Body of pancreas (tissue), 4 donors: ENCODE results near the gene PPT2.

Experiments
- POLR2A ChIP-seq, 3 donors: fragments of 450-650 bp; IDR thresholded peaks; one replicate each; pipeline ENCODE4 v1.6.1; 2016; ENCODE audit warnings: antibody characterized with exemption in 3 of 3, mild to moderate bottlenecking in 2 of 3
- TF ChIP-seq, protein P1 (sequence below), 7 experiments: fragments of 450-650 bp in 4 of 7; fragments of 200-600 bp in 3 of 7; sonication (generic) in 3 of 7; IDR thresholded peaks; one replicate each; pipeline ENCODE4 v1.5.1; 2016 to 2019; ENCODE audit warnings: antibody characterized with exemption in 7 of 7

DNA sequence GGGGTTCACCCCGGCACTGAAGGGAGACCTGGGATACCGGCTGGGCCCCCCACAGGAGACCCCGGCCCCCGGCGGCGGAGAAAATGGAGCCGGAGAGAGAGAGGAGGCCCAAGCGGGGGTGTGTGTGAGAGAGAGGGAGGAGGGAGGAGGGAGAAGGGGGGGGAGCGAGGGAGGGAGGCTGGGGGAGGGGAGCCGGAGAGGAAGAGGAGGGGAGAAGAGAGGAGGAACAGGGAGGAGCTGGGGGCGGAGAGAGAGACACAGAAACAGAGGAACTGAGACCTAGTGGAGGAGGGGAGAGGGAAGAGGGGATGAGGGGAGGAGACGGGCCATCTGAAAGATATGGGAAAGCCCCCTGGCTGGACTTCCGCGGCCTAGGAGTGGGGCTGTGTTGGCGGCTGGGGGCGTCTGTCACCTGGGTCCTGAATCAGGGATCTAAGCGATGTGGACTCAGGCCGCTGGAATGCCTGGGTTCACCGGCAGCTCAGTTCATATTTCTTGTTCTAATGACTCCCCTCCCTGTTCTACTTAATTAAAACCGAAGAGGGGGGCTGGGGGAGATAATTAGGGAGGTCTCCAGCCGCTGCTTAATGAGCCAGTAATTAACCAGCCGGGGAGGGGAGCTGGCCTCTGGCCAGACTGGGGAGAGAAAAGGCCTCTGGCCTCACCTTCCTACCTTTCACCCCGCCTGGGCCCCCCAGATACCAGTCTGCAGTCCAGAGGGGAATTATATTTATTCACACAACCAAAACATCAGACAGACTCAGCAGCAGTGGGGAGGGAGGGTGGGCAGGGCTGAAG is 36.3 kb downstream of the PPT2 start, which contains the start of gene PBX2:
- TF ChIP-seq, protein P1, sequence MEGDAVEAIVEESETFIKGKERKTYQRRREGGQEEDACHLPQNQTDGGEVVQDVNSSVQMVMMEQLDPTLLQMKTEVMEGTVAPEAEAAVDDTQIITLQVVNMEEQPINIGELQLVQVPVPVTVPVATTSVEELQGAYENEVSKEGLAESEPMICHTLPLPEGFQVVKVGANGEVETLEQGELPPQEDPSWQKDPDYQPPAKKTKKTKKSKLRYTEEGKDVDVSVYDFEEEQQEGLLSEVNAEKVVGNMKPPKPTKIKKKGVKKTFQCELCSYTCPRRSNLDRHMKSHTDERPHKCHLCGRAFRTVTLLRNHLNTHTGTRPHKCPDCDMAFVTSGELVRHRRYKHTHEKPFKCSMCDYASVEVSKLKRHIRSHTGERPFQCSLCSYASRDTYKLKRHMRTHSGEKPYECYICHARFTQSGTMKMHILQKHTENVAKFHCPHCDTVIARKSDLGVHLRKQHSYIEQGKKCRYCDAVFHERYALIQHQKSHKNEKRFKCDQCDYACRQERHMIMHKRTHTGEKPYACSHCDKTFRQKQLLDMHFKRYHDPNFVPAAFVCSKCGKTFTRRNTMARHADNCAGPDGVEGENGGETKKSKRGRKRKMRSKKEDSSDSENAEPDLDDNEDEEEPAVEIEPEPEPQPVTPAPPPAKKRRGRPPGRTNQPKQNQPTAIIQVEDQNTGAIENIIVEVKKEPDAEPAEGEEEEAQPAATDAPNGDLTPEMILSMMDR (IDR thresholded peaks at IDR 0.05) = no peak
- peak in 2 of 3 donors; percentile 72 to 84 for TF ChIP-seq POLR2A (IDR thresholded peaks at IDR 0.05)
